ENCODE results near the gene PLEKHH1.

The PLEKHH1 gene

DNA sequence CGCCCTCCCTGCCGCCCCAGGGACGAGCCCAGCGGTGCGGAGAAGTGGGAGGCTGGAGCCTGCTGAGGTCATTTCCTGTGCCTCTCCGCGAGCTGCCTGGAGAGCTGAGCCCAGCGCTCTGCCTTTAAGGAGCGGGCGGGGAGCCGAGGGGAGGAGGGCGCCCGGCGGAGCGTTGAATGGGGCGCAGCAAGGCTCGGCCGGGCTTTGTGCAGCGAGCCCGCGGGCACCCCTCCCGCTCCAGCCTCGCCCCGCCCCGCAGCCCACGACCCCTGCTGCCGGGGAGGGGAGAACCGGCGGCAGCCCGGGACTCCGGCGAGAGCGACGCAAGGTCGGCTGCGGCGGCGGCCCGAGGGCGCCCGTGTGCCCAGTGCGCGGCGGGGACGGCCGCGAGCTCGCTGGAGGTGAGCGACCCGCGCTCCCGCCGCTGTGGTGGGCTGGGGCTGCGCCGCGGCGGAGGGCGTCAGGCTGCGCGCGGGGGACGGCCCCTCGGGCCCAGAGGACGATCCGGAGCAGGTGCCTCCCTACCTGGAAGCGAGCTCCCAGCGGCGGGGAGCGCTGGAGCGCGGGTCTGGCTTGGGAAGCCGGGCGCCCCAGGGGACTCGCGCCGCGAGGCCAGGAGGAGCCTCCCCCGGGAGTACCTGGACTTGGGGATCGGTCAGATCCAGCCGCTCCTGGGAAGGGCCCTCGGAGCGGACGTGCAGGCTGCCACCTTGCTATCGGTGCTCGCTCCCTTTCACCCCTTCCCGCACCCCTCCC, at the start of gene PLEKHH1:
PLEKHH1 (plus strand) TSS at position 293 of the 756 bp plus-strand sequence. CDS start 8,578 bp downstream, outside the sequence.
- peak; percentile 85 for DNase-seq (ENCODE audit: low read depth, low spot score)

- no peak for DNase-seq (ENCODE audit: low read depth, low spot score)
Measured at GRCh38 chr14:67483579-67484285, 49.4 kb upstream of the PLEKHH1 start.

- no peak for DNase-seq (ENCODE audit: low read depth, low spot score)
Measured at GRCh38 chr14:67485501-67486095, 47.5 kb upstream of the PLEKHH1 start.

- DNase-seq (ENCODE audit: low read depth, low spot score) = no peak
Measured at GRCh38 chr14:67486890-67487289, 46.2 kb upstream of the PLEKHH1 start.

DNA sequence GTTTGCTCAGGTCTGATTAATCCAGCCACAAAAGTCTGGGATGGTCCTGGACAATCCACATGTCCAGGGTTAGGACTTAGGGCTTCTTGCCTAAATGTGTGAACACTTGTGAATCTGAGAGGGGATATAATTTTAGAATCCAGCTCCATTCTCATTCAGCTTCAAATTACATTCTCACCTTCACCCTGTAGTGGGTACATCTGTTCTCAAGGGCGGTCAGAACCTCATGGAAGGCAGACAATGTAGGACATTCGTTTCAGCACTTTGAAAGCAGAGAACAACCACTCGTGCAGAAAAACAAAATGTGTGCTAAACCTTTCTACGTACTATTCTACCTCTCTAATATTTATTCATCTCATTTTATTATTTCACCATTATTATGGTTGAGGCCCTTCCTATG, 45.8 kb upstream of the PLEKHH1 start:
- no peak for DNase-seq (ENCODE audit: low read depth, low spot score)

- no peak for DNase-seq (ENCODE audit: low read depth, low spot score)
Measured at GRCh38 chr14:67487937-67488893, 44.9 kb upstream of the PLEKHH1 start, which contains the start of gene TMEM229B. TSS of gene TMEM229B (minus strand) at chr14:67488721. CDS start at chr14:67473923, 14,798 bp downstream.

DNA sequence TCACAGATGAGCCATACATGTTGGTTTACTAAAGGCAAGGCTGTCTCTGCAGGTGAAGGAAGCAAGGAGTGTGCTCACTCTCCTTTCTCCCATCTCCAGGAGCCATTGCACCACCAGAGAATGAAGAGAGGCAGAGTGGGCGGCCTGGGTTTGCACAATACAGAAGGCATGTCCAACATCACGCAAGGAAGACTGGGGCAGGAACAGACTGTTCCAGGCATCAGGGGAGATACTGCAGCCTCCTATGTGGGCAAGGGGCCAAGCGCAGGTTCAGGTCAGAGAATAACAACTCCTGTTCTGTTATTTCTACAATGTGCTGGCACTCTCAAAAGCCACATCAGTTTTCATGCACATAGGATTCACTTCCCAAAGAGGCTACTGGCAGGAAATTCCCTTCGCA, 42.9 kb upstream of the PLEKHH1 start:
- DNase-seq (ENCODE audit: low read depth, low spot score) = no peak

DNA sequence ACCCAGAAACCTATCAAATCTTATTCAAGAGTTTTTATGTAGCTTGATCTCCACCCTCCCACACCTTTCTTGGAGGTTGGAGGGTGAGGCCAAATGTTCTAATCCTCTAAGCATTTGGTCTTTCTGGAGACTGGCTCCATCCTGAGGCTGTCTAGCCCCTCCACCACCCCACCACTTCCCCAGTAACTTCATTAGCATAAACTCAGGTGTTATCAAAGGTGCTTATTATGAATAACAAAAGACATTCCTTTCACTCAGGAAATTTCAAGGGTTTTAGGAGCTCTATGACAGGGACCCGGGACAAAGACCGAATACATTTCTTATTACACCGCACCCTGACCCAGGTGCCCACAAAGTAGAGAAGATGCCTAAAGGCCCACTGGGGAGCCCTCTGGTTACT, 41.8 kb upstream of the PLEKHH1 start:
- no peak for DNase-seq (ENCODE audit: low read depth, low spot score)

GRCh38 chr14:67491741-67492507, 41.2 kb upstream of the PLEKHH1 start:
- peak; percentile 57 for DNase-seq (ENCODE audit: low read depth, low spot score)

DNA sequence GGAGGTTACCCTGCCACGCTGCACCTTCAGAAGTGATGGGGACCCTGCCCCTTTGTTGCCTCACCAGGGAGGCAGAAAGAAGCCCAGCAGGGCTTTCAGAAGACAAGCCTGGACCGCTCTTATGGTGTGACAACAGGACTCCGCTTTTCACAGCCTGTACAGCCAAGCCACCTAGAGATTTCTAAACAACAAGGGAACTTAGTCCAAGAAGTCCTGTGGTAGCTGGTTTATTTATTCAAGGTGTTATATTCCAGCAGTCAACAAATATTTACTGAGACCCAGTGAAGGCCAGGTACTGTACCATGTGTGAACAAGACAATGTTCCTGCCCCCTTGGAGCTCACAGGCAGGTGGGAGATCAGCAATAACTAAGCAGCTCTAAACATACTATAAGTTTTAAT, 40.6 kb upstream of the PLEKHH1 start:
- no peak for DNase-seq (ENCODE audit: low read depth, low spot score)

GRCh38 chr14:67493092-67493717, 39.9 kb upstream of the PLEKHH1 start:
- no peak for DNase-seq (ENCODE audit: low read depth, low spot score)

GRCh38 chr14:67495827-67496226, 37.3 kb upstream of the PLEKHH1 start:
- DNase-seq (ENCODE audit: low read depth, low spot score) = no peak

DNA sequence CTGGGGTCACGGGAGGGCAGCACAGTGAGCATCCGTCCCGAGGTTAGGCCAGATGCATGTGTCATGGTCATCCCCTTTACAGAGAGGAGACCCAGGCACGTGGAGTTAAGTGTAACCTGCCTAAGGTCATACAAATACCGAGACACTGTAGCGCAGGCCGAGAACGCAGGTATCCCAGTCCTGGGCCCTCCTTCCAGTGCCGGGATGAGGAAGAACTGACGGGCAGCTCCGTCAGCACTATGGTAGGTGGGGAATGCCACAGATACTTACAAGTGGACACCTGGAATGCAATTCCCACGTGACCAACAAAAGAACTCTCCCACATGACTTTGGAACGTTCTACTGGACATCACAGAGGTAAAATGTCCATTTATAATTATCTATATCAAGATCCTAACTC, 35.9 kb upstream of the PLEKHH1 start:
- DNase-seq (ENCODE audit: low read depth, low spot score) = no peak

GRCh38 chr14:67497716-67498115, 35.4 kb upstream of the PLEKHH1 start:
- no peak for DNase-seq (ENCODE audit: low read depth, low spot score)

GRCh38 chr14:67500981-67501380, 32.1 kb upstream of the PLEKHH1 start:
- no peak for DNase-seq (ENCODE audit: low read depth, low spot score)

GRCh38 chr14:67501670-67502069, 31.4 kb upstream of the PLEKHH1 start:
- no peak for DNase-seq (ENCODE audit: low read depth, low spot score)

GRCh38 chr14:67502867-67503266, 30.2 kb upstream of the PLEKHH1 start:
- DNase-seq (ENCODE audit: low read depth, low spot score) = no peak

GRCh38 chr14:67503331-67503730, 29.8 kb upstream of the PLEKHH1 start:
- DNase-seq (ENCODE audit: low read depth, low spot score) = no peak

GRCh38 chr14:67505254-67505653, 27.8 kb upstream of the PLEKHH1 start:
- no peak for DNase-seq (ENCODE audit: low read depth, low spot score)

DNA sequence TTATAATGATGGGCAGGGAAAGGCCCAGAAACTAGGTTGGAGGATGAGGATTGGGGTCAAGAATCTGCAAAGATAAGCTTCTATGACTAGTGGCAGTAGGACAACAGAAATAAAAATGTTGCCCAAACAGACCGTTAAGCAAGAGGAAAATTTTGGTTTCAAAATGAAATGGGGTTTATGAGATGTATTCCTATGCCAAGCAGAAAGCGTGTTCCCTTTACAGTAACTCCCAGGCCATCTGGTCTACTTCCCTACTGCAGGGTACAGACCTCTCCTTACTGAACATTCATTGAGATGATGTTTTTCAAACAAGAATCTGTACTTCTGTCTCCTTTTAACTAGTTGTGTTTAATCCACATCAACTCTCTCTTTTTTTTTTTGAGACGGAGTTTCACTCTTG, 24.1 kb upstream of the PLEKHH1 start:
- DNase-seq (ENCODE audit: low read depth, low spot score) = no peak

All from astrocyte of the hippocampus (primary cell).